HEK293 (cell line): ENCODE data around the gene EDAR.

Experiments
- CTCF ChIA-PET: fragments of 350-600 bp; formaldehyde crosslinking; extraction: SDS; loops from one replicate; lab custom pipeline; 2021; ENCODE audit warnings: antibody characterized with exemption; lab: Yijun Ruan, JAX
- POLR2A ChIA-PET: fragments of 300-600 bp; formaldehyde crosslinking; extraction: SDS; loops from one replicate; lab custom pipeline; 2020; ENCODE audit warnings: antibody characterized with exemption, inconsistent platforms; lab: Yijun Ruan, JAX
- H3K27ac ChIP-seq: fragments of 200-500 bp; sonication (Bioruptor generic); 2 replicates; pipeline ENCODE4 v1.5.1; 2014; ENCODE audit warnings: low read depth, low read length, control low read depth, inconsistent platforms; ENCODE audit errors: extremely low read depth
- H3K36me3 ChIP-seq, 2 experiments: fragments of 200-500 bp in 1 of 2; sonication (Bioruptor generic) in 1 of 2; 1 replicate in 1 of 2; 2 replicates in 1 of 2; pipeline ENCODE4 v1.5.1; 2014 to 2017; ENCODE audit warnings: inconsistent platforms in 2 of 2, low read length in 2 of 2; ENCODE audit not compliant: control insufficient read depth in 2 of 2, insufficient read depth in 1 of 2
- H3K4me1 ChIP-seq: fragments of 200-500 bp; sonication (Bioruptor generic); 2 replicates; pipeline ENCODE4 v1.5.1; 2014; ENCODE audit warnings: mild to moderate bottlenecking, low read length, inconsistent platforms; ENCODE audit not compliant: control insufficient read depth, insufficient read depth
- H3K4me3 ChIP-seq: 2 replicates; pipeline ENCODE4 v1.5.1; 2011; ENCODE audit warnings: low read depth, mild to moderate bottlenecking, control low read depth, low read length, moderate library complexity
- H3K9me3 ChIP-seq: fragments of 200-500 bp; sonication (Bioruptor generic); 2 replicates; pipeline ENCODE4 v1.5.1; 2014; ENCODE audit warnings: low read depth, low read length, inconsistent platforms; ENCODE audit not compliant: control insufficient read depth, insufficient read depth
- GLIS1 ChIP-seq: fragments of 450-650 bp; formaldehyde crosslinking; IDR thresholded peaks from 2 replicates; pipeline ENCODE4 v1.5.1; 2016; ENCODE audit warnings: missing biosample characterization, missing genetic modification characterization
- MZF1 ChIP-seq: fragments of 450-650 bp; formaldehyde crosslinking; IDR thresholded peaks from 2 replicates; pipeline ENCODE4 v1.5.1; 2017; ENCODE audit warnings: missing biosample characterization, missing genetic modification characterization, borderline replicate concordance
- SCRT2 ChIP-seq: fragments of 450-650 bp; formaldehyde crosslinking; IDR thresholded peaks from 2 replicates; pipeline ENCODE4 v1.5.1; 2016; ENCODE audit warnings: missing biosample characterization, missing genetic modification characterization
- SP7 ChIP-seq: fragments of 450-650 bp; formaldehyde crosslinking; IDR thresholded peaks from 2 replicates; pipeline ENCODE4 v1.5.1; 2016; ENCODE audit warnings: missing biosample characterization, missing genetic modification characterization
- ZNF16 ChIP-seq: fragments of 450-650 bp; formaldehyde crosslinking; IDR thresholded peaks from 2 replicates; pipeline ENCODE4 v1.5.1; 2016; ENCODE audit warnings: low read depth, missing biosample characterization, missing genetic modification characterization
- ZNF174 ChIP-seq: fragments of 450-650 bp; formaldehyde crosslinking; IDR thresholded peaks from 2 replicates; pipeline ENCODE4 v1.5.0; 2017; ENCODE audit warnings: missing biosample characterization, mild to moderate bottlenecking, missing genetic modification characterization
- ZNF19 ChIP-seq: fragments of 450-650 bp; formaldehyde crosslinking; IDR thresholded peaks from 2 replicates; pipeline ENCODE4; 2016; ENCODE audit warnings: missing biosample characterization, missing genetic modification characterization, low read depth
- ZNF24 ChIP-seq: fragments of 450-650 bp; formaldehyde crosslinking; IDR thresholded peaks from 2 replicates; pipeline ENCODE4 v1.5.1; 2016; ENCODE audit warnings: missing biosample characterization, missing genetic modification characterization
- ZNF266 ChIP-seq: fragments of 450-650 bp; formaldehyde crosslinking; IDR thresholded peaks from 2 replicates; pipeline ENCODE4 v1.5.1; 2016; ENCODE audit warnings: missing biosample characterization, missing genetic modification characterization, low read depth
- ZNF324 ChIP-seq: fragments of 450-650 bp; formaldehyde crosslinking; IDR thresholded peaks from 2 replicates; pipeline ENCODE4 v1.5.1; 2016; ENCODE audit warnings: missing biosample characterization, missing genetic modification characterization
- ZNF521 ChIP-seq: fragments of 450-650 bp; formaldehyde crosslinking; IDR thresholded peaks from 2 replicates; pipeline ENCODE4 v1.5.1; 2017; ENCODE audit warnings: missing biosample characterization, mild to moderate bottlenecking, missing genetic modification characterization
- ZNF596 ChIP-seq: fragments of 450-650 bp; IDR thresholded peaks from 2 replicates; pipeline ENCODE4 v1.5.0; 2018; ENCODE audit warnings: missing biosample characterization, mild to moderate bottlenecking, missing genetic modification characterization, moderate library complexity
- ZNF658 ChIP-seq: fragments of 450-650 bp; formaldehyde crosslinking; IDR thresholded peaks from 2 replicates; pipeline ENCODE4; 2016; ENCODE audit warnings: missing biosample characterization, missing genetic modification characterization
- ZNF670 ChIP-seq: fragments of 450-650 bp; formaldehyde crosslinking; IDR thresholded peaks from 2 replicates; pipeline ENCODE4 v1.5.1; 2016; ENCODE audit warnings: missing biosample characterization, missing genetic modification characterization, low read depth
- ZNF701 ChIP-seq: fragments of 450-650 bp; formaldehyde crosslinking; IDR thresholded peaks from 2 replicates; pipeline ENCODE4 v1.5.1; 2016; ENCODE audit warnings: missing biosample characterization, missing genetic modification characterization
- ZSCAN30 ChIP-seq: fragments of 450-650 bp; IDR thresholded peaks from 2 replicates; pipeline ENCODE4 v1.5.1; 2018; ENCODE audit warnings: missing biosample characterization, mild to moderate bottlenecking, missing genetic modification characterization, moderate library complexity
- TF ChIP-seq, protein P1 (sequence below): fragments of 450-650 bp; formaldehyde crosslinking; IDR thresholded peaks from 2 replicates; pipeline ENCODE4 v1.5.1; 2016; ENCODE audit warnings: missing biosample characterization, missing genetic modification characterization
- TF ChIP-seq, protein P2 (sequence below): fragments of 450-650 bp; formaldehyde crosslinking; IDR thresholded peaks from 2 replicates; pipeline ENCODE4 v1.5.1; 2016; ENCODE audit warnings: missing biosample characterization, missing genetic modification characterization

Gene EDAR

GRCh38 chr2:108922141-108922915 is 66.7 kb downstream of the EDAR start:
- H3K36me3 ChIP-seq: no peaks in the 10 kb centered on the region
- no peaks in the 10 kb centered on the region for H3K4me1 ChIP-seq
- no peaks in the 10 kb centered on the region for H3K9me3 ChIP-seq
- no peak overlapping the region for H3K27ac ChIP-seq
- POLR2A ChIA-PET: no interaction called here
- TF ChIP-seq ZNF596 (tag by site-specific recombination) (no peak), ZNF19 (tag by site-specific recombination) (no peak), MZF1 (tag by site-specific recombination) (no peak), ZNF24 (tag by site-specific recombination) (no peak), ZNF266 (tag by site-specific recombination) (no peak), ZNF701 (tag by site-specific recombination) (no peak), ZNF658 (tag by site-specific recombination) (no peak), SP7 (tag by site-specific recombination) (no peak), ZNF174 (tag by site-specific recombination) (no peak), ZNF16 (no peak)
- TF ChIP-seq, protein P1, sequence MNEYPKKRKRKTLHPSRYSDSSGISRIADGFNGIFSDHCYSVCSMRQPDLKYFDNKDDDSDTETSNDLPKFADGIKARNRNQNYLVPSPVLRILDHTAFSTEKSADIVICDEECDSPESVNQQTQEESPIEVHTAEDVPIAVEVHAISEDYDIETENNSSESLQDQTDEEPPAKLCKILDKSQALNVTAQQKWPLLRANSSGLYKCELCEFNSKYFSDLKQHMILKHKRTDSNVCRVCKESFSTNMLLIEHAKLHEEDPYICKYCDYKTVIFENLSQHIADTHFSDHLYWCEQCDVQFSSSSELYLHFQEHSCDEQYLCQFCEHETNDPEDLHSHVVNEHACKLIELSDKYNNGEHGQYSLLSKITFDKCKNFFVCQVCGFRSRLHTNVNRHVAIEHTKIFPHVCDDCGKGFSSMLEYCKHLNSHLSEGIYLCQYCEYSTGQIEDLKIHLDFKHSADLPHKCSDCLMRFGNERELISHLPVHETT: no peak
- TF ChIP-seq, all 188 proteins: peak for 0
- CTCF ChIA-PET: no interaction called here
- H3K4me3 ChIP-seq: no peak overlapping the region

DNA sequence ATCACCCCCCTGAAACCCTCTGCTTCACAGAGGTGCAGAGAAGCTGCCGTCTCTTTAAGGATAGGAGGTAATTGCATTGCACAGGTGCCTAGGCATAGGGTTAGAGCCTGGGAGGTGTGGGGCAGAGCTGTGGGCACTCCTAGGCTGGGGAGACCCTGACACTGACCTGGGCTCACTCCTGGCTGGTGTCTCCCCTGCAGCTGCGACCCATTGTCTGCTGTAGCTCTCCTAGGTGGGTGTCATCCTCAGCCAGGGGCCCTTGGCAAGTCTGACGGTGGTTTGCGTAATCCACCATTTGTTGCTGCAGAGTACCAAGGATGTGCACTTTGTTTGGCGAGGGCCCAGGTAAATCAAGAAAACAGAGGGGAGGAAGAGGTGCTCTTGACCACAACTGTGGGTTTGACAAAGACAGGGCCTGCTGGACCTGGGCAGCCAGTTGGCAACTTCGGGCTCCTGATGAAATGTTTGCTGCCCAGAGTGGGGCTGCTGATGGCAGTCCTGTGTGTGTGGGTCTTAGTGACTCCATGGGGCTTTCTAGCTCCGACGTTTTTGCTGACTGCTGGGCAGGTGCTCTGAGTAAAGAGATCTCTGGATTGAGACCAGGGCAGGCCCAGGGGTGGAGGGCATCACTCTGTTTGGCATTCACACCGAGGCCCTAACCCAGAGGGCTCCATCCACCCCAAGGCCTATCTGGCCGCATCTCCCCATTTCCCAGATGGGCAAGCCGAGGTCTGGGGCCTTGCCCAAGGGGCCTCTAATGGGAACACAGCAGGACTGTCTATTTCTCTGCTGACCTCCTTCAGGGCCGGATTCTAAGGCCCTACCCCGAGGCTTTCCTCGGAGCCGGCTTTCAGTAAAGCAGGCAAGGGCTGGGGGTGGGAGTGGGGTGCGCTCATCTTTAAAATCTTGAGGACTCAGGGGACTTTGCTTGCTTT is 67.7 kb downstream of the EDAR start:
- Histone ChIP-seq H3K27ac (no peak overlapping the region), H3K9me3 (no peaks in the 10 kb centered on the region), H3K36me3 (no peaks in the 10 kb centered on the region), H3K4me1 (no peaks in the 10 kb centered on the region), H3K4me3 (no peak overlapping the region)
- TF ChIP-seq SCRT2 (tag by site-specific recombination) (peak; percentile 33; the same call in 1 of the 2 replicates), ZNF266 (tag by site-specific recombination) (no peak)
- ChIA-PET CTCF (no interaction called here), POLR2A (no interaction called here)

DNA sequence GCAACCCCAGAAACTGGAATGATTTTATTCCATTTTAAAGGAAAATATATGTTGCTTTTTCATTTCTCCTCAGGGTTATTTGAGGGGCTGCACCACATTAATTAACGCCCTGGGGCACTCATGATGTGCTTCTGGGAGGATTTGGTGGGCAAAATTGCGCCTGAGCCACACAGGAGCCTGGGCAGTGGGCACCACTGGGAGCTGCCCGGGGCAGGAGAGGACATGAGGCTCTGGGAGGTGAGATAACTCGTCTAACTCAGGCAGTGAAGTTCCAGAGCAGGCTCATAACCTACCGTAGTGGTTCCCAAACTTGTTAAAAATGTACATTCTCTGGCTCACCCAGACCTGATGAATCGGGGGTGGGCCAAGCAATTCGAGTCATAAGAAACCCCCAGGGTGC is 68.3 kb downstream of the EDAR start:
- Histone ChIP-seq H3K4me3 (no peak overlapping the region), H3K27ac (no peak overlapping the region), H3K4me1 (no peaks in the 10 kb centered on the region), H3K9me3 (no peaks in the 10 kb centered on the region), H3K36me3 (no peaks in the 10 kb centered on the region)
- ChIA-PET CTCF (interaction anchor here (2.1 kb wide), 1 partner anchor 7 kb away, joined by 6 read pairs; no protein-coding TSS in a partner anchor), POLR2A (no interaction called here)
- no peak for TF ChIP-seq ZNF521 (tag by site-specific recombination)
- no peak for TF ChIP-seq ZSCAN30 (tag by site-specific recombination)
- TF ChIP-seq ZNF670: no peak
- no peak for TF ChIP-seq ZNF324 (tag by site-specific recombination)
- TF ChIP-seq GLIS1 (tag by site-specific recombination): 0 out of 2 replicates have a peak, but pooled peaks have one; percentile 19
- TF ChIP-seq, protein P2, sequence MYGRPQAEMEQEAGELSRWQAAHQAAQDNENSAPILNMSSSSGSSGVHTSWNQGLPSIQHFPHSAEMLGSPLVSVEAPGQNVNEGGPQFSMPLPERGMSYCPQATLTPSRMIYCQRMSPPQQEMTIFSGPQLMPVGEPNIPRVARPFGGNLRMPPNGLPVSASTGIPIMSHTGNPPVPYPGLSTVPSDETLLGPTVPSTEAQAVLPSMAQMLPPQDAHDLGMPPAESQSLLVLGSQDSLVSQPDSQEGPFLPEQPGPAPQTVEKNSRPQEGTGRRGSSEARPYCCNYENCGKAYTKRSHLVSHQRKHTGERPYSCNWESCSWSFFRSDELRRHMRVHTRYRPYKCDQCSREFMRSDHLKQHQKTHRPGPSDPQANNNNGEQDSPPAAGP: no peak
